Measurements from ENCODE around the gene ROM1.
A peak's percentile ranks its signal among the peaks of the same experiment; 100 is the strongest.
"Not testable (repeated sequence)": the region's sequence is repeated elsewhere in the genome, so short reads cannot be mapped to it uniquely, and the experiment has no call there.

The ROM1 gene

DNA sequence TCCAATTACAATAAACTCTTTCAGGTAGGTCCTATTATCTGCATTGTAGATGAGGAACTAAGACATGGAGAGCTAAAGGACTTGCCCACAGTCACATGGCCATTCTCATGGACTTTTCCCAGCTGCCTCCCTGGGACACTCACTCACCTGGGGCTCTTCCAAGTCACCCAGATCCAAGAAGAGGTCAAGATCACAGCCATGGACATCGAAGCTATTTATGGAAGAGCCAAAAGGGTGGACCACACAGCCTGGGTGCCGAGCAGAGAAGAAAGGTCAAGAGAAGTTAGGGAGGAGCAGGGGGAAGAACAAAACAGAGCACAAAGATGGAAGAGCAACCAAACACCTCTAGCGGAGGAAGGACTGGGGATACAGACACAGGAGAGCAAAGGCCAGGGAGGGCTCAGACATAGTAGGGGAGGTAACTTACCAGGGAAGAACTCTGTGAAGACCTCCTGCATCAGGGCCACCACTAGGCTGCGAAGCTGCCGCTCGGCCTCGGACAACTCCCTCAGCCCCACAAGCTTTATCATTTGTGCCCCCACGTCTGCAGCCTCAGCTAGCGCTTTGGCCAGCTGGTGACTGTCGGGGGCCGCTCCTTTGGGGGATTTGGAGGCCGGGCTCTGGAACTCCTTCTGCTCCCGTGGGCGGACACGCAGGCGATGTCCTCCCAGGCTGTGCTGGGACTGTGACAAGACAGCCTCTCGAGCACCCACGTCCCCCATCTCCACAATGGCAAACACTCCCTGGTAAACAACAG, 31.9 kb upstream of the ROM1 start:
- H3K27ac ChIP-seq = peak overlapping the region in 1 of 21 experiments; percentile 15

GRCh38 chr11:62581735-62582134, 31.3 kb upstream of the ROM1 start:
- not testable (repeated sequence) for H3K4me3 ChIP-seq
- H3K27ac ChIP-seq = peak overlapping the region in 1 of 21 experiments; percentile 15

More for the DNA sequence above, 31.9 kb upstream of the ROM1 start:
- H3K4me3 ChIP-seq = no peak overlapping the region

GRCh38 chr11:62585356-62585755, 27.7 kb upstream of the ROM1 start:
- H3K4me3 ChIP-seq = not testable (repeated sequence)
- peak overlapping the region in 2 of 21 experiments; percentile 5 to 18 for H3K27ac ChIP-seq

DNA sequence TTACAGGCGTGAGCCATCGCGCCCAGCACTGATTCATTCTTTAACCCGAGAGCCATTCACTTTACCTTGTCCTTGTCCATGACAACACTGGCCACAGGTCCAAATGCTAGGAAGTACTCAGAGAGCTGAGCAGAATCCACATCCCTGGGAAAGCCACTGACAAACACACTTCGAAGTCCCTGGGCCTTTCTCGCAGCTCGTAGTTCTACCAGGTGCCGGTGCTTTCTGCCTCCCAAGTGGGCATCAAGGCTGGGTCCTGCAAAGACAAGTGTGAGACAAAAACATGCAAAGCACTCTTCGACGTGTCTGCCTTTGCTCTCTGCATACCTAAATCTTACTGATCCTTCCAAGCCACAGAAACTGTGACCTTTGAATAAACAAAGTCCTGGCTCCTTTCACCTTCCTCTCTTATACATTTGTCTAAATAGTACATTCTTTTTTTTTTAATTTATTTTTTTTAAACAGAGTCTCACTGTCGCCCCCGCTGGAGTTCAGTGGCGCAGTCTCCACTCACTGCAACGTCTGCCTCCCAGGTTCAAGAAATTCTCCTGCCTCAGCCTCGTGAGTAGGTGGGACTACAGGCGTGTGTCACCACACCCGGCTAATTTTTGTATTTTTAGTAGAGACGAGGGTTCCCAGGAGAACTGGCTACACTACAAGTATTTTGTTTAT, 24.0 kb upstream of the ROM1 start:
- Histone ChIP-seq H3K27ac (peak overlapping the region in 1 of 21 experiments; percentile 25), H3K4me3 (no peak overlapping the region)

GRCh38 chr11:62591448-62592145, 21.5 kb upstream of the ROM1 start, which contains the start of gene TUT1:
TSS of gene TUT1 (minus strand) at chr11:62591523. CDS start at chr11:62591485, 38 bp downstream.
- peak within 1 kb of the TSS; percentile 51 to 96 (median 90) for H3K27ac ChIP-seq
- H3K4me3 ChIP-seq = peak within 1 kb of the TSS; percentile 60 to 73 (median 63)

GRCh38 chr11:62592146-62592815, 20.8 kb upstream of the ROM1 start:
- Histone ChIP-seq H3K27ac (peak overlapping the region; percentile 51 to 96 (median 88)), H3K4me3 (peak overlapping the region; percentile 60 to 73 (median 63))

- peak overlapping the region in 15 of 21 experiments; percentile 32 to 96 (median 89) for H3K27ac ChIP-seq
- no peak overlapping the region for H3K4me3 ChIP-seq
These were observed 20.1 kb upstream of the ROM1 start for GRCh38 chr11:62592989-62593421.

DNA sequence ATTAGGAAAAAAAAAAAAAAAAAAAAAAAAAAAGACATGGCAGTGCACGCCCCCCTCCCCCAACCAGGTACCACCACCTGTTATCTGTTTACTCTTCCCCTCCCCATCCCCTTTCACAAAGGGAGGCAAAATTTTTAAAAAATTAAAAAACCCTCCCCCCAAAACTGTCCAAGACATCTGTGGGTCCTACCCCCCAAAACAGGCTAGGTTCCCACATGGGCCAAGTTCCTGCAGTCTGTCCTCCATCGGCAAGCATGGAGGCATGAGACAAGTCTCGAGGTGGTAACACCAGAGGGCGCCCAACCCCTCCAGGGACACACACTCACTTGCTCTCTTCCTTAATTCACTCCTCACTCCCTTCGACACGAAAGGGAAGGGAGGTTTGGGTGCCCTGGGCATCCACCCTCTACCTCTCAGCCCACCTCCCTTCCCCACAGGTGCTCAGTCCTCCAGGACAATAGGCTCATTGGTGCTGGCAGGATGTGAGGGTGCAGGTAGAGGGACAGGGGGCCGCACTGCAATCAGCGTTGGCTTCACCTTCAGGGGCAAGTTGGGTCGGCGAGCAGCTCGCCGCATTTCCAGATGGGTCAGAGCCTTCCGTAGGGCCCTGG, 19.5 kb upstream of the ROM1 start:
- Histone ChIP-seq H3K27ac (peak overlapping the region in 4 of 21 experiments; percentile 5 to 96 (median 68)), H3K4me3 (no peak overlapping the region)

DNA sequence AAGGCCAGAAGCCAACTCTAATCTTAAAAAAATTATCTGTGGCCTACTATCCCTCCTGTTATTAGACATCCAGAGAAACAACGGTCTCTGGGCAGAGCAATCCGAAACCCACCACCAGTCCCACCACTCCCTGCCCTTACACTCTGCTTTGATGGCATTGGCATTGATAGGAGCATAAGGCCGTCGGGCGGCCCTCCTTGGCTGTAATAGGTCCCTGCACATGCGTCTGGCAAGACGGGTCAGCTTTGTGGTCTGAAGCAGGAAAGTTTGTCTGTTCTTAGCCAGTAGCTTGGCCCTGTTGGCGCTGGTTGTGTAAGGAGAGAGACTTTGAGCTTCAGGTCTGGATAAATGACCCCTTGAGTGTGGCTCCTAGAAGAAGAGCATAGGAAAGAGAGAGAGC, 17.9 kb upstream of the ROM1 start:
- Histone ChIP-seq H3K27ac (peak overlapping the region in 1 of 21 experiments; percentile 9), H3K4me3 (no peak overlapping the region)

- H3K4me3 ChIP-seq = peak overlapping the region in 6 of 7 experiments; percentile 73 to 95 (median 90)
- peak overlapping the region in 18 of 21 experiments; percentile 27 to 100 (median 98) for H3K27ac ChIP-seq
These were observed 13.9 kb upstream of the ROM1 start for GRCh38 chr11:62599069-62599696.

GRCh38 chr11:62599901-62600300, 13.2 kb upstream of the ROM1 start:
- peak overlapping the region; percentile 73 to 99 (median 92) for H3K4me3 ChIP-seq
- H3K27ac ChIP-seq = peak overlapping the region in 19 of 21 experiments; percentile 27 to 100 (median 98)

- Histone ChIP-seq H3K27ac (peak overlapping the region; percentile 90 to 100 (median 98)), H3K4me3 (peak overlapping the region; percentile 73 to 99 (median 92))
These were observed 12.5 kb upstream of the ROM1 start for GRCh38 chr11:62600367-62601121.

- Histone ChIP-seq H3K4me3 (peak overlapping the region; percentile 73 to 99 (median 92)), H3K27ac (peak overlapping the region; percentile 90 to 100 (median 98))
These were observed 12.0 kb upstream of the ROM1 start for GRCh38 chr11:62601122-62601371.

GRCh38 chr11:62601372-62602140, 11.5 kb upstream of the ROM1 start, which contains the start of gene MTA2:
TSS of gene MTA2 (minus strand) at chr11:62601865. CDS start at chr11:62601450, 415 bp downstream.
- Histone ChIP-seq H3K4me3 (peak within 1 kb of the TSS; percentile 73 to 99 (median 92)), H3K27ac (peak within 1 kb of the TSS; percentile 90 to 100 (median 98))

GRCh38 chr11:62602141-62603071, 10.7 kb upstream of the ROM1 start:
- H3K4me3 ChIP-seq = peak overlapping the region; percentile 73 to 99 (median 92)
- H3K27ac ChIP-seq = peak overlapping the region in 20 of 21 experiments; percentile 58 to 100 (median 98)

GRCh38 chr11:62603072-62603408, 10.0 kb upstream of the ROM1 start:
- Histone ChIP-seq H3K27ac (peak overlapping the region in 18 of 21 experiments; percentile 58 to 100 (median 98)), H3K4me3 (peak overlapping the region in 6 of 7 experiments; percentile 73 to 99 (median 92))
